A673 (cell line): ENCODE data around the gene IQCM. TPM values are rescaled to one million over a fixed set of nuclear protein-coding genes. Genes with fewer than 3 reads are reported as not detected.

Source experiments
- BruUV-seq: library from RNA; stranded (reverse); fragments of 400-500 nt; replicated peaks from 2 replicates; lab custom pipeline; 2021; lab: Mats Ljungman, UMichigan
- CTCF ChIA-PET: fragments of 300-600 bp; sonication (Branson Sonifier 250); formaldehyde crosslinking; loops from one replicate; lab custom pipeline; 2022; ENCODE audit warnings: antibody characterized with exemption; lab: Charles Lee
- POLR2A ChIA-PET: fragments of 300-600 bp; sonication (Branson Sonifier 250); formaldehyde crosslinking; loops from one replicate; lab custom pipeline; 2022; ENCODE audit warnings: antibody characterized with exemption; ENCODE audit not compliant: low non-redundant PET; lab: Charles Lee
- DNase-seq: peaks from one replicate; pipeline ENCODE4 v3.0.0-alpha.2; 2015; ENCODE audit warnings: low spot score
- H3K27ac ChIP-seq: fragments of 200-600 bp; sonication (generic); 2 replicates; pipeline ENCODE4 v1.5.1; 2016; ENCODE audit warnings: mixed run types, low read depth, mild to moderate bottlenecking, mixed read lengths, antibody characterized with exemption, low read length; ENCODE audit not compliant: poor library complexity, severe bottlenecking
- H3K27me3 ChIP-seq: fragments of 200-600 bp; sonication (generic); replicated peaks from 2 replicates; pipeline ENCODE4 v1.6.1; 2017; ENCODE audit warnings: mixed run types, low read depth, mild to moderate bottlenecking, mixed read lengths, antibody characterized with exemption, low read length; ENCODE audit not compliant: insufficient read depth, poor library complexity
- H3K36me3 ChIP-seq: fragments of 200-600 bp; sonication (generic); 2 replicates; pipeline ENCODE4 v1.6.1; 2016; ENCODE audit warnings: mixed run types, mild to moderate bottlenecking, mixed read lengths, antibody characterized with exemption, low read length; ENCODE audit not compliant: insufficient read depth, poor library complexity, severe bottlenecking
- H3K4me1 ChIP-seq: fragments of 200-600 bp; sonication (generic); 2 replicates; pipeline ENCODE4 v1.6.1; 2017; ENCODE audit warnings: mixed run types, mild to moderate bottlenecking, mixed read lengths, antibody characterized with exemption, low read length; ENCODE audit not compliant: insufficient read depth, poor library complexity, severe bottlenecking
- H3K4me3 ChIP-seq: fragments of 200-600 bp; sonication (generic); 2 replicates; pipeline ENCODE4 v1.5.1; 2016; ENCODE audit warnings: low read depth, mixed run types, mild to moderate bottlenecking, mixed read lengths, low read length; ENCODE audit not compliant: poor library complexity, severe bottlenecking
- H3K9me3 ChIP-seq: fragments of 200-600 bp; sonication (generic); 2 replicates; pipeline ENCODE4 v1.6.1; 2016; ENCODE audit warnings: mixed run types, low read depth, mild to moderate bottlenecking, mixed read lengths, antibody characterized with exemption, low read length; ENCODE audit not compliant: poor library complexity, severe bottlenecking
- EZH2 ChIP-seq: fragments of 200-600 bp; sonication (generic); IDR thresholded peaks from 2 replicates; pipeline ENCODE4 v1.6.1; 2017; ENCODE audit warnings: borderline replicate concordance, low read depth, mild to moderate bottlenecking, mixed read lengths, antibody characterized with exemption, low read length; ENCODE audit not compliant: poor library complexity, severe bottlenecking
- intact Hi-C: fragments of 100-400 bp; cut with micrococcal nuclease; formaldehyde crosslinking; loops from one replicate; pipeline ENCODE4 v1.10.0; 2022; ENCODE audit not compliant: unreplicated experiment
- total RNA-seq: library from RNA; stranded (reverse); gene quantifications from 2 replicates; pipeline ENCODE4 v1.2.3, GENCODE V29; 2021
- TF ChIP-seq, protein P1 (sequence below): fragments of 300-800, 200-600 bp; sonication (generic); conservative IDR thresholded peaks from 2 replicates; pipeline ENCODE4 v1.5.1; 2017; ENCODE audit warnings: low read depth, mild to moderate bottlenecking, antibody characterized with exemption, low read length, moderate library complexity, mixed read lengths

The IQCM gene
- total RNA-seq, 1 experiment from 2014 or later, result not detected

DNA sequence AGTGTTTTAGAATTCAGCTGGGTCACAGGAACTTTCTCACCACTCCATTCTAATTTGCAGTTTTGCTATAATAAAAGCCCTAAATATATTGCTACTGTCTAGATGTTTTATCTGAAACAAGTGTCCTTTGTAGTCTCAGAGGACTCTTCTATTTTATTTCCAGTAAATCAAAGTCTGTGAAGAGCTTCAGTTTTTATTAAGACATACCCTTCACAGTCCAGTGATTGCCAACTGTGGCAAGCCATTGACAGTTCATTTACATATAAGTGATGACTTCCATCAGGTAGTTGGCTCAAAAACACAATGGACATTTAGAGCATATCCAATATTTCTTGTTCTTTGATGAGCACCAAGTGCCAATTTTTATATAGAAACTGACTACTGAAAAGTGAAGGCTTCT, 466.1 kb downstream of the IQCM start:
- Histone ChIP-seq H3K27ac (peak overlapping the region; percentile 100), H3K4me1 (peaks cover 45% of the 10 kb centered on the region), H3K9me3 (peaks cover 24% of the 10 kb centered on the region), H3K4me3 (no peak overlapping the region), H3K36me3 (peaks cover 12% of the 10 kb centered on the region), H3K27me3 (no peaks in the 10 kb centered on the region)
- no peak for TF ChIP-seq EZH2
- TF ChIP-seq, protein P1, sequence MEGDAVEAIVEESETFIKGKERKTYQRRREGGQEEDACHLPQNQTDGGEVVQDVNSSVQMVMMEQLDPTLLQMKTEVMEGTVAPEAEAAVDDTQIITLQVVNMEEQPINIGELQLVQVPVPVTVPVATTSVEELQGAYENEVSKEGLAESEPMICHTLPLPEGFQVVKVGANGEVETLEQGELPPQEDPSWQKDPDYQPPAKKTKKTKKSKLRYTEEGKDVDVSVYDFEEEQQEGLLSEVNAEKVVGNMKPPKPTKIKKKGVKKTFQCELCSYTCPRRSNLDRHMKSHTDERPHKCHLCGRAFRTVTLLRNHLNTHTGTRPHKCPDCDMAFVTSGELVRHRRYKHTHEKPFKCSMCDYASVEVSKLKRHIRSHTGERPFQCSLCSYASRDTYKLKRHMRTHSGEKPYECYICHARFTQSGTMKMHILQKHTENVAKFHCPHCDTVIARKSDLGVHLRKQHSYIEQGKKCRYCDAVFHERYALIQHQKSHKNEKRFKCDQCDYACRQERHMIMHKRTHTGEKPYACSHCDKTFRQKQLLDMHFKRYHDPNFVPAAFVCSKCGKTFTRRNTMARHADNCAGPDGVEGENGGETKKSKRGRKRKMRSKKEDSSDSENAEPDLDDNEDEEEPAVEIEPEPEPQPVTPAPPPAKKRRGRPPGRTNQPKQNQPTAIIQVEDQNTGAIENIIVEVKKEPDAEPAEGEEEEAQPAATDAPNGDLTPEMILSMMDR, result no peak
- peak; percentile 44 for DNase-seq
- CTCF ChIA-PET, result no interaction called here
- BruUV-seq, result no TSS peak
- intact Hi-C loops, result loop anchor here (5.0 to 10.0 kb wide), 3 partner anchors 355 to 905 kb away; partner anchors contain the start of gene NR3C2
- POLR2A ChIA-PET, result no interaction called here

DNA sequence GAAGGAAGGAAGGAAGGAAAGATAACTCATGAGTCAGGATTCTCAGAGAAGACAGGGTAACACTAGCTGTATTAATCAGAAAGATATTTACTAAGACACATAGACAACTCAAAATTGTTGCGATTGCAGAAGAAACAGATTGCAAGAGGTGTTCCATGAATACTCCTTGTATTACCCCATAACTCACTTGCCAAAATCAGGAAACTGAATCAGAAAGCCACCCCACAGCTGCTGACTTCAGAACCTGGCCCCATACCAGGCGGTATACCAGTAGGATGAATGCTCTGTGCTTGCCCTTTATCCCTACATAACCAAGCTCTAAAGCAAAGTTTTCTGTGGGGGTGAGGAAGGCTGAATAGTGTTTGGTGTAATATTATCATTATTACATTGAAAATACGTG, 468.5 kb downstream of the IQCM start:
- TF ChIP-seq, protein P1, result no peak
- TF ChIP-seq EZH2, result no peak
- CTCF ChIA-PET, result interaction anchor here (0.7 to 1.2 kb wide), 2 partner anchors 550 kb away, joined by 3 read pairs; no protein-coding TSS in a partner anchor
- peak; percentile 99 for DNase-seq
- Histone ChIP-seq H3K27me3 (no peaks in the 10 kb centered on the region), H3K4me3 (no peak overlapping the region), H3K36me3 (peaks cover 6% of the 10 kb centered on the region), H3K27ac (peak overlapping the region; percentile 100), H3K4me1 (peaks cover 57% of the 10 kb centered on the region), H3K9me3 (peaks cover 7% of the 10 kb centered on the region)
- no TSS peak for BruUV-seq
- intact Hi-C loops, result loop anchor here (1.0 to 10.0 kb wide), 5 partner anchors 80 to 902 kb away; partner anchors contain the start of gene NR3C2
- POLR2A ChIA-PET, result interaction anchor here (0.5 kb wide), 1 partner anchor 706 kb away, joined by 4 read pairs; no protein-coding TSS in a partner anchor

DNA sequence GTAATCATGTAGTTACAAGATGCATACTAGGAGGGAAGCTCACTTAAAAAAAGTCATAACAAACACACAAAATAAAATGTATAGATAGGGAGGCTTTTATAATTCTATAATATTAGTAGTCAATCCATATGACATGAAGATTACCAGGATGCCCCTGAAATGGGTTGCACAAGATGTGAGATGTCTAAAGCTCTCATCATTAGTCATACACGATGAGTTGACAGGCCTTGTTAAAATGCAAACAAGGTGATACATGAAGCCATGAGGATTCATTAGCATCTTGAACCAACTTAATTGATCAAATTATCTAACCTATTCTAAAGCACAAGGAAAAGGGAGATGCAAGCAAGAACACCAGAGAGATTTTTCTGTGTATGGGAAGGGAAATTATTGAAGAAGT, 470.2 kb downstream of the IQCM start:
- intact Hi-C loops, result loop anchor here (5.0 to 10.0 kb wide), 3 partner anchors 351 to 901 kb away; partner anchors contain the start of gene NR3C2
- CTCF ChIA-PET, result no interaction called here
- Histone ChIP-seq H3K27ac (peak overlapping the region; percentile 97), H3K4me3 (no peak overlapping the region), H3K4me1 (peaks cover 57% of the 10 kb centered on the region), H3K36me3 (no peaks in the 10 kb centered on the region), H3K9me3 (no peaks in the 10 kb centered on the region), H3K27me3 (no peaks in the 10 kb centered on the region)
- POLR2A ChIA-PET, result interaction anchor here (0.6 kb wide), 1 partner anchor 146 kb away, joined by 3 read pairs; no protein-coding TSS in a partner anchor
- TF ChIP-seq, protein P1, result no peak
- TF ChIP-seq EZH2, result no peak
- no TSS peak for BruUV-seq
- DNase-seq, result peak; percentile 67
